ENCODE data around the gene BCL2. TPM values are rescaled to one million over a fixed set of nuclear protein-coding genes. Genes with fewer than 3 reads are reported as not detected.

The BCL2 gene
- total RNA-seq, 1 experiment from 2014 or later = 2.6 TPM

DNA sequence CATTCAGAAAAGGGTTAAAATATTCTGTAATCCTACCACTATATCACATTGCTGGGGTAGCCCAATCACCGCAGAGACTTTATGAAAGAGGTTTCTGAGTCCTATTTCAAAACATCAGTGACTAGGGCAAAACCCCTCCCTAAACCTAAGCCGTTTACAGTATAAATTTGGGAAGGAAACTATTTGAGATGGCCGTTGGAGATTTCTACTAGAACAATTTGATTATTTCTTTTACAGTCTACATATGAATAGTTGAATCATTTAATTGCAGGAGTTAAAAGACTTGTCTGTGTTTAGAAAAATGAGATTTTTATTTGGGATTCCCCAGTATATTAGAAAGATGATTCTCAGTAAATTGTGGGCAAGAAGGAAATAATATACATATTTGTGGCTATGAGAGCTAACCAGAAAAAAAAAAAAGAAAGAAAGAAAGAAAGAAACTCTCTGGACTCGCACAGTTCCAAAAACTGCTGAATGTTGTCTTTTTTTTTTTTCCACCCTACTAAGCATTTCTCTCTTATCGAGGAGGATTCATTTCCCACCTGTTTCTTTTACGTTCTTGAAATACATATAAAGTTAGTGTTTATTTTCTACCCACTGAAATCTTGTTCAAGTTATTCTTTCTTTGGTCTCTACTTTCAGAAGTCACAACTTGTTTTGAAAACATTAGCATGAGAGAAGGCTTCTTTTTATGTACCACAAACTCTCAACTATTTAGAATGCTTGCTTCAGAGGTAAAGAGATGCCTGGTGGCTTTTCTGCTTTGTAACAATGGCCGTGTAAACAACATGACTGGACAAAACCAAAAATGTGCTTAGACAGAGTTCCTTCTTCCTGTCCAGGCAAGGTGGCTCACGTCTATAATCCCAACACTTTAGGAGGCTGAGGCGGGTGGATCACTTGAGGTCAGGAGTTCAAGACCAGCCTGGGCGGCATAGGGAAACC lies 65.9 kb downstream of the BCL2 start:
- Mint-ChIP-seq H3K4me3 (no peak overlapping the region), H3K4me1 (peaks cover 4% of the 10 kb centered on the region; the same call in 1 of the 2 replicates), H3K9me3 (peaks cover 13% of the 10 kb centered on the region), H3K36me3 (no peaks in the 10 kb centered on the region), H3K27me3 (ENCODE audit: low read depth) (no peaks in the 10 kb centered on the region), H3K27ac (no peak overlapping the region)
- TF ChIP-seq EMX1 (CRISPR knock-in tag; IDR thresholded peaks at IDR 0.05) = no peak
- TF ChIP-seq, protein P1, sequence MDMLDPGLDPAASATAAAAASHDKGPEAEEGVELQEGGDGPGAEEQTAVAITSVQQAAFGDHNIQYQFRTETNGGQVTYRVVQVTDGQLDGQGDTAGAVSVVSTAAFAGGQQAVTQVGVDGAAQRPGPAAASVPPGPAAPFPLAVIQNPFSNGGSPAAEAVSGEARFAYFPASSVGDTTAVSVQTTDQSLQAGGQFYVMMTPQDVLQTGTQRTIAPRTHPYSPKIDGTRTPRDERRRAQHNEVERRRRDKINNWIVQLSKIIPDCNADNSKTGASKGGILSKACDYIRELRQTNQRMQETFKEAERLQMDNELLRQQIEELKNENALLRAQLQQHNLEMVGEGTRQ (CRISPR knock-in tag; IDR thresholded peaks at IDR 0.05) = no peak
- no peak for TF ChIP-seq NR3C1 (CRISPR knock-in tag; conservative IDR thresholded peaks at IDR 0.05; ENCODE audit: low read depth)
- TF ChIP-seq JUN (CRISPR knock-in tag; IDR thresholded peaks at IDR 0.05) = no peak
- no peak for TF ChIP-seq ZNF512 (CRISPR knock-in tag; IDR thresholded peaks at IDR 0.05; ENCODE audit: borderline replicate concordance)
- no peak for TF ChIP-seq ZNF396 (CRISPR knock-in tag; IDR thresholded peaks at IDR 0.05; ENCODE audit: borderline replicate concordance)
- TF ChIP-seq, protein P2, sequence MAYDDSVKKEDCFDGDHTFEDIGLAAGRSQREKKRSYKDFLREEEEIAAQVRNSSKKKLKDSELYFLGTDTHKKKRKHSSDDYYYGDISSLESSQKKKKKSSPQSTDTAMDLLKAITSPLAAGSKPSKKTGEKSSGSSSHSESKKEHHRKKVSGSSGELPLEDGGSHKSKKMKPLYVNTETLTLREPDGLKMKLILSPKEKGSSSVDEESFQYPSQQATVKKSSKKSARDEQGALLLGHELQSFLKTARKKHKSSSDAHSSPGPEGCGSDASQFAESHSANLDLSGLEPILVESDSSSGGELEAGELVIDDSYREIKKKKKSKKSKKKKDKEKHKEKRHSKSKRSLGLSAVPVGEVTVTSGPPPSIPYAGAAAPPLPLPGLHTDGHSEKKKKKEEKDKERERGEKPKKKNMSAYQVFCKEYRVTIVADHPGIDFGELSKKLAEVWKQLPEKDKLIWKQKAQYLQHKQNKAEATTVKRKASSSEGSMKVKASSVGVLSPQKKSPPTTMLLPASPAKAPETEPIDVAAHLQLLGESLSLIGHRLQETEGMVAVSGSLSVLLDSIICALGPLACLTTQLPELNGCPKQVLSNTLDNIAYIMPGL (CRISPR knock-in tag; IDR thresholded peaks at IDR 0.05) = no peak
- TF ChIP-seq NFYB (CRISPR knock-in tag; conservative IDR thresholded peaks at IDR 0.05; ENCODE audit: low read depth) = no peak
- TF ChIP-seq ZNF416 (CRISPR knock-in tag; IDR thresholded peaks at IDR 0.05) = no peak
- no peak for TF ChIP-seq GABPB1 (CRISPR knock-in tag; IDR thresholded peaks at IDR 0.05)
- TF ChIP-seq, protein P3, sequence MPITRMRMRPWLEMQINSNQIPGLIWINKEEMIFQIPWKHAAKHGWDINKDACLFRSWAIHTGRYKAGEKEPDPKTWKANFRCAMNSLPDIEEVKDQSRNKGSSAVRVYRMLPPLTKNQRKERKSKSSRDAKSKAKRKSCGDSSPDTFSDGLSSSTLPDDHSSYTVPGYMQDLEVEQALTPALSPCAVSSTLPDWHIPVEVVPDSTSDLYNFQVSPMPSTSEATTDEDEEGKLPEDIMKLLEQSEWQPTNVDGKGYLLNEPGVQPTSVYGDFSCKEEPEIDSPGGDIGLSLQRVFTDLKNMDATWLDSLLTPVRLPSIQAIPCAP (CRISPR knock-in tag; IDR thresholded peaks at IDR 0.05) = no peak
- no peak for TF ChIP-seq CBFB (CRISPR knock-in tag; IDR thresholded peaks at IDR 0.05; ENCODE audit: low read depth)
- TF ChIP-seq ATF2 (CRISPR knock-in tag; IDR thresholded peaks at IDR 0.05; ENCODE audit: borderline replicate concordance, low read depth) = no peak
- no peak for TF ChIP-seq ZSCAN18 (CRISPR knock-in tag; IDR thresholded peaks at IDR 0.05)
- TF ChIP-seq AFF4 (CRISPR knock-in tag; IDR thresholded peaks at IDR 0.05; ENCODE audit: borderline replicate concordance) = no peak
- no peak for TF ChIP-seq TEAD1 (CRISPR knock-in tag; IDR thresholded peaks at IDR 0.05)
- no peak for TF ChIP-seq ZNF425 (CRISPR knock-in tag; conservative IDR thresholded peaks at IDR 0.05)
- DNase-seq (ENCODE audit: low spot score) = no peak
- ChIA-PET CTCF (interaction anchor here (0.6 kb wide), 1 partner anchor 341 kb away, joined by 3 read pairs; no protein-coding TSS in a partner anchor), POLR2A (no interaction called here)
- ATAC-seq = no peak
